Sigmoid colon (tissue), 7 donors: ENCODE results near the gene CEP295NL. TPM values are rescaled to one million over a fixed set of nuclear protein-coding genes. Genes with fewer than 3 reads are reported as not detected.

Experiments
- DNase-seq: peaks from one replicate; pipeline ENCODE4 v3.0.0-alpha.2; 2019
- H3K27ac ChIP-seq, 4 donors: fragments of 200-600 bp; sonication (generic); one replicate each; pipeline ENCODE4 v1.5.1; 2016 to 2019; ENCODE audit warnings: mild to moderate bottlenecking in 1 of 4
- H3K27me3 ChIP-seq, 3 donors: fragments of 200-600 bp; sonication (generic); one replicate each; pipeline ENCODE4 v1.5.1; 2019; ENCODE audit warnings: mild to moderate bottlenecking in 1 of 3
- H3K36me3 ChIP-seq, 4 donors: fragments of 200-600 bp; sonication (generic); one replicate each; pipeline ENCODE4 v1.5.1; 2016 to 2019
- H3K4me1 ChIP-seq, 4 donors: fragments of 200-600 bp; sonication (generic); one replicate each; pipeline ENCODE4 v1.5.1; 2017 to 2019
- H3K4me3 ChIP-seq, 4 donors: fragments of 200-600 bp; sonication (generic); one replicate each; pipeline ENCODE4 v1.5.1; 2017 to 2019; ENCODE audit warnings: mild to moderate bottlenecking in 2 of 4, moderate library complexity in 1 of 4
- H3K9me3 ChIP-seq, 4 donors: fragments of 200-600 bp in 3 of 4; sonication (generic) in 3 of 4; one replicate each; pipeline versions ENCODE4 v1.5.1 to v1.6.1; 2013 to 2019
- CTCF ChIP-seq, 4 experiments: fragments of 450-650 bp in 3 of 4; fragments of 200-600 bp in 1 of 4; IDR thresholded peaks; one replicate each; pipeline ENCODE4 v1.5.1; 2016 to 2019; ENCODE audit warnings: antibody characterized with exemption in 4 of 4, mild to moderate bottlenecking in 3 of 4, moderate library complexity in 2 of 4
- EP300 ChIP-seq, 4 donors: sonication (generic); formaldehyde crosslinking; IDR thresholded peaks; one replicate each; pipeline ENCODE4 v1.6.1; 2017; ENCODE audit warnings: antibody characterized with exemption in 4 of 4
- POLR2A ChIP-seq, 2 donors: fragments of 450-650 bp; IDR thresholded peaks; one replicate each; pipeline ENCODE4 v1.6.1; 2016; ENCODE audit warnings: antibody characterized with exemption in 2 of 2, mild to moderate bottlenecking in 2 of 2, moderate library complexity in 2 of 2
- POLR2AphosphoS5 ChIP-seq, 4 donors: sonication (generic); formaldehyde crosslinking; IDR thresholded peaks; one replicate each; pipeline ENCODE4 v1.6.1; 2017; ENCODE audit warnings: antibody characterized with exemption in 4 of 4
- WGBS, 2 donors: extraction: QIAGEN DNeasy Blood & Tissue Kit; methylation state at CpG; one replicate each; pipeline ENCODE4 v1.1.7; 2013; 5-methylcytosine and 5-hydroxymethylcytosine counted together
- intact Hi-C: fragments of 100-400 bp; cut with DNase I; formaldehyde crosslinking; loops from one replicate; pipeline ENCODE4 v1.15.1; 2023
- polyA plus RNA-seq, 3 donors: library from polyadenylated mRNA; stranded (reverse); fragments of 200-250 nt; gene quantifications; one replicate each; pipeline ENCODE4 v1.2.3, GENCODE V29; 2013
- total RNA-seq, 4 donors: library from RNA; depleted of rRNA; stranded (reverse); fragments of >200 nt; gene quantifications; one replicate each; pipeline ENCODE4 v1.1.0, GENCODE V29; 2016
- donor health status: healthy with polysubstance abuse.
- donor health status: Bipolar disorder and iron deficiency.
- donor health status: healthy.

The CEP295NL gene
- total and polyA plus RNA-seq, 7 donors: 0.89 to 13.8 (median 1.8) TPM; not detected in 2

- TF ChIP-seq EP300 (IDR thresholded peaks at IDR 0.05): no peak
- TF ChIP-seq CTCF (IDR thresholded peaks at IDR 0.05): no peak
- TF ChIP-seq POLR2A (IDR thresholded peaks at IDR 0.05): no peak
- TF ChIP-seq POLR2AphosphoS5 (IDR thresholded peaks at IDR 0.05): no peak
- Histone ChIP-seq H3K27me3 (no peaks in the 10 kb centered on the region), H3K27ac (peak overlapping the region in 1 of 4 donors; percentile 48), H3K9me3 (no peaks in the 10 kb centered on the region), H3K4me3 (no peak overlapping the region), H3K36me3 (peaks cover 0 to 17% (median 10%) of the 10 kb centered on the region in 4 donors), H3K4me1 (peaks cover 0 to 92% (median 79%) of the 10 kb centered on the region in 4 donors)
- no peak for DNase-seq
- intact Hi-C loops: no loop called here
- 88 to 92% methylated on average over 29 of the region's 29 CpGs for WGBS, 2 donors
These were observed 2.2 kb downstream of the CEP295NL start for GRCh38 chr17:78900816-78901215.

- no peak overlapping the region for H3K4me3 ChIP-seq
- no peaks in the 10 kb centered on the region for H3K9me3 ChIP-seq
- peaks cover 0 to 17% (median 10%) of the 10 kb centered on the region in 4 donors for H3K36me3 ChIP-seq
- no peaks in the 10 kb centered on the region for H3K27me3 ChIP-seq
- 73 to 77% methylated on average over 18 of the region's 18 CpGs for WGBS, 2 donors
- TF ChIP-seq CTCF (IDR thresholded peaks at IDR 0.05) (no peak), POLR2AphosphoS5 (IDR thresholded peaks at IDR 0.05) (no peak), POLR2A (IDR thresholded peaks at IDR 0.05) (no peak)
- no peak for DNase-seq
- intact Hi-C loops: no loop called here
- peaks cover 0 to 92% (median 79%) of the 10 kb centered on the region in 4 donors for H3K4me1 ChIP-seq
- H3K27ac ChIP-seq: peak overlapping the region; percentile 5 to 76 (median 36)
These were observed 3.4 kb downstream of the CEP295NL start for GRCh38 chr17:78899361-78900260.

GRCh38 chr17:78898947-78899346 lies 4.1 kb downstream of the CEP295NL start:
- H3K4me1 ChIP-seq: peaks cover 0 to 92% (median 79%) of the 10 kb centered on the region in 4 donors

GRCh38 chr17:78898075-78898836 lies 4.7 kb downstream of the CEP295NL start:
- TF ChIP-seq CTCF (IDR thresholded peaks at IDR 0.05): no peak
- no peak for TF ChIP-seq POLR2AphosphoS5 (IDR thresholded peaks at IDR 0.05)
- TF ChIP-seq POLR2A (IDR thresholded peaks at IDR 0.05): no peak
- TF ChIP-seq EP300 (IDR thresholded peaks at IDR 0.05): no peak
- Histone ChIP-seq H3K9me3 (no peaks in the 10 kb centered on the region), H3K36me3 (peaks cover 0 to 13% (median 10%) of the 10 kb centered on the region in 4 donors), H3K27me3 (no peaks in the 10 kb centered on the region), H3K27ac (peak overlapping the region in 3 of 4 donors; percentile 48 to 76 (median 64)), H3K4me1 (peaks cover 0 to 92% (median 79%) of the 10 kb centered on the region in 4 donors), H3K4me3 (no peak overlapping the region)
- WGBS, 2 donors: 83 to 90% methylated on average over 17 of the region's 17 CpGs
- no peak for DNase-seq
- intact Hi-C loops: no loop called here

More at GRCh38 chr17:78898947-78899346, 4.1 kb downstream of the CEP295NL start:
- intact Hi-C loops: no loop called here
- Histone ChIP-seq H3K27me3 (no peaks in the 10 kb centered on the region), H3K36me3 (peaks cover 0 to 17% (median 10%) of the 10 kb centered on the region in 4 donors), H3K4me3 (no peak overlapping the region), H3K27ac (peak overlapping the region; percentile 5 to 76 (median 36)), H3K9me3 (no peaks in the 10 kb centered on the region)
- 88 to 92% methylated on average over 13 of the region's 13 CpGs for WGBS, 2 donors
- no peak for DNase-seq
- TF ChIP-seq POLR2AphosphoS5 (IDR thresholded peaks at IDR 0.05) (no peak), CTCF (IDR thresholded peaks at IDR 0.05) (no peak), POLR2A (IDR thresholded peaks at IDR 0.05) (no peak), EP300 (IDR thresholded peaks at IDR 0.05) (no peak)
